Keratinocyte (primary cell): Measurements from ENCODE around the gene EIF2A. TPM values are rescaled to one million over a fixed set of nuclear protein-coding genes. Genes with fewer than 3 reads are reported as not detected.
"Not testable (repeated sequence)": the region's sequence is repeated elsewhere in the genome, so short reads cannot be mapped to it uniquely, and the experiment has no call there.

ENCODE experiments used
- DNase-seq: peaks from one replicate; pipeline ENCODE4 v3.0.0-alpha.2; 2011; ENCODE audit warnings: low read depth, missing footprints, low spot score
- FAIRE-seq: peaks from 2 replicates; lab custom pipeline; 2011; peaks lifted over from hg19 to GRCh38; lab: Jason Lieb, UNC
- H2AFZ ChIP-seq: 2 replicates; pipeline ENCODE4 v1.6.0; 2012; ENCODE audit warnings: low read length, control low read depth, inconsistent platforms; ENCODE audit not compliant: control insufficient read depth
- H3K27ac ChIP-seq: 2 replicates; pipeline ENCODE4 v1.5.1; 2011; ENCODE audit warnings: low read length; ENCODE audit not compliant: control insufficient read depth, insufficient read depth
- H3K27me3 ChIP-seq: 3 replicates; pipeline ENCODE4 v1.6.0; 2011; ENCODE audit warnings: low read length; ENCODE audit not compliant: control insufficient read depth, insufficient read depth; ENCODE audit errors: extremely low read depth
- H3K36me3 ChIP-seq, 2 experiments: 2 replicates in 1 of 2; 3 replicates in 1 of 2; pipeline ENCODE4 v1.5.1; 2011; ENCODE audit warnings: low read length in 2 of 2, mild to moderate bottlenecking in 1 of 2; ENCODE audit not compliant: control insufficient read depth in 2 of 2, insufficient read depth in 2 of 2; ENCODE audit errors: extremely low read depth in 1 of 2
- H3K4me1 ChIP-seq: 3 replicates; pipeline ENCODE4 v1.5.1; 2011; ENCODE audit warnings: low read length; ENCODE audit not compliant: control insufficient read depth, insufficient read depth; ENCODE audit errors: extremely low read depth
- H3K4me2 ChIP-seq: 3 replicates; pipeline ENCODE4 v1.6.0; 2011; ENCODE audit warnings: low read depth, low read length; ENCODE audit not compliant: control insufficient read depth, insufficient read depth; ENCODE audit errors: extremely low read depth
- H3K4me3 ChIP-seq, 3 experiments: fragments of 200-600 bp in 1 of 3; sonication (generic) in 1 of 3; 2 replicates in 2 of 3; 3 replicates in 1 of 3; pipeline ENCODE4 v1.5.1; 2011 to 2016; ENCODE audit warnings: low read length in 3 of 3, mild to moderate bottlenecking in 3 of 3, control low read depth in 2 of 3, inconsistent platforms in 1 of 3, low read depth in 1 of 3, mixed read lengths in 1 of 3, mixed run types in 1 of 3, moderate library complexity in 1 of 3; ENCODE audit not compliant: control insufficient read depth in 2 of 3, insufficient read depth in 2 of 3; ENCODE audit errors: extremely low read depth in 1 of 3
- H3K79me2 ChIP-seq: 2 replicates; pipeline ENCODE4 v1.6.0; 2012; ENCODE audit warnings: low read length; ENCODE audit not compliant: control insufficient read depth, insufficient read depth
- H3K9ac ChIP-seq: 3 replicates; pipeline ENCODE4 v1.6.0; 2011; ENCODE audit warnings: low read length; ENCODE audit not compliant: control insufficient read depth, insufficient read depth; ENCODE audit errors: extremely low read depth
- H3K9me1 ChIP-seq: 3 replicates; pipeline ENCODE4 v1.6.0; 2011; ENCODE audit warnings: low read length; ENCODE audit not compliant: control insufficient read depth, insufficient read depth; ENCODE audit errors: extremely low read depth
- H3K9me3 ChIP-seq: 2 replicates; pipeline ENCODE4 v1.5.1; 2012; ENCODE audit warnings: low read depth, low read length; ENCODE audit not compliant: control insufficient read depth
- H4K20me1 ChIP-seq: 3 replicates; pipeline ENCODE4 v1.6.0; 2011; ENCODE audit warnings: low read length; ENCODE audit not compliant: control insufficient read depth, insufficient read depth; ENCODE audit errors: extremely low read depth
- CTCF ChIP-seq, 3 experiments: IDR thresholded peaks in 1 of 3; conservative IDR thresholded peaks in 1 of 3; optimal IDR thresholded peaks in 1 of 3; 2 replicates in 2 of 3; 3 replicates in 1 of 3; pipeline versions ENCODE3 to v1.5.1; 2011; ENCODE audit warnings: low read length in 3 of 3, mild to moderate bottlenecking in 3 of 3, moderate library complexity in 2 of 3, control low read depth in 1 of 3, inconsistent platforms in 1 of 3; ENCODE audit not compliant: insufficient read depth in 2 of 3; ENCODE audit errors: extremely low read depth in 1 of 3
- EZH2 ChIP-seq: IDR thresholded peaks from one replicate; pipeline ENCODE4 v1.6.1; 2012; ENCODE audit warnings: inconsistent platforms, mild to moderate bottlenecking, low read length, moderate library complexity
- dilution Hi-C: fragments of 300-500 bp; cut with MboI; formaldehyde crosslinking; loops from one replicate; pipeline ENCODE4 v1.7.0; 2020; ENCODE audit warnings: low sequenced_read_pairs; ENCODE audit not compliant: extremely low pct_ligation_motif_present
- polyA plus RNA-seq, 5 experiments: library from polyadenylated mRNA; depleted of rRNA in 3 of 5; stranded (reverse) in 3 of 5; stranded (forward) in 1 of 5; unstranded in 1 of 5; fragments of >200 nt; gene quantifications; 1 replicate in 1 of 5; 2 replicates in 3 of 5; 3 replicates in 1 of 5; pipeline versions ENCODE4 v1.2.1 to v1.2.3, GENCODE V29; 2011 to 2012; ENCODE audit warnings: missing spikeins in 2 of 5, low read depth in 1 of 5, low replicate concordance in 1 of 5

EIF2A gene
- polyA plus RNA-seq, 1 donor (not counting 4 experiments of a cell fraction or from before 2014, with no cell fraction given), result 104 TPM

DNA sequence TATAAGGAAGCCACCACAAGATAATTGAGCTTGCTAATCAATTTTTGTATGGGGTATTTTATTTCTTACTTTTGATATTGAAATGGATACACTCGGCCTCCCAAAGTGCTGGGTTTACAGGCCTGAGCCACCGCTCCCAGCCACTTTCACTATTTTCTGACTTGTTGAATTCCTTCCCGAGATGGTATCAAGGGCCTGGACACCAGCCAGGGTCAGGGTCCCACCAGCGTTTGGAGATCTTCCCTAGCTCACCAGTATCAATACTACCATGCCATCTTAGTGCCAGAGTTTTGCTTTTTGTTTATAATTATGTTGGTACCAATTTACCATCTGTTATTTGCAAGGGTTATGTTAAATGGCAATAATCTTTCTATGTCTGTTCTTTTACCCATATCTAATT lies 51.1 kb downstream of the EIF2A start:
- Histone ChIP-seq H3K4me2 (no peak overlapping the region), H3K27me3 (no peaks in the 10 kb centered on the region), H3K9me3 (no peaks in the 10 kb centered on the region), H3K4me3 (no peak overlapping the region), H3K27ac (peak overlapping the region; percentile 7), H4K20me1 (no peaks in the 10 kb centered on the region), H3K9ac (no peak overlapping the region), H3K79me2 (peaks cover 72% of the 10 kb centered on the region), H3K9me1 (no peaks in the 10 kb centered on the region), H3K4me1 (peaks cover 39% of the 10 kb centered on the region), H3K36me3 (peaks cover 0 to 4% of the 10 kb centered on the region in 2 experiments), H2AFZ (no peak overlapping the region)
- FAIRE-seq (no peak), DNase-seq (no peak)
- dilution Hi-C loops, result no loop called here
- TF ChIP-seq CTCF (optimal IDR thresholded peaks at IDR 0.05 in 1 of 3, IDR thresholded peaks at IDR 0.05 in 1 of 3, conservative IDR thresholded peaks at IDR 0.05 in 1 of 3; ENCODE audit: extremely low read depth in 1 of 3, insufficient read depth in 2 of 3, low read length in 3 of 3) (no peak), EZH2 (no peak)

GRCh38 chr3:150599611-150600297 lies 53.2 kb downstream of the EIF2A start:
- Histone ChIP-seq H3K9me3 (no peaks in the 10 kb centered on the region), H3K79me2 (peaks cover 69% of the 10 kb centered on the region), H3K9me1 (no peaks in the 10 kb centered on the region), H3K4me2 (peak overlapping the region; percentile 90), H3K4me1 (peaks cover 39% of the 10 kb centered on the region), H3K36me3 (no peaks in the 10 kb centered on the region), H3K27ac (peak overlapping the region; percentile 95), H4K20me1 (no peaks in the 10 kb centered on the region), H3K27me3 (no peaks in the 10 kb centered on the region), H3K4me3 (peak overlapping the region; percentile 3 to 62 (median 52)), H3K9ac (peak overlapping the region; percentile 65), H2AFZ (no peak overlapping the region)
- FAIRE-seq (peak; percentile 76), DNase-seq (peak; percentile 80)
- TF ChIP-seq EZH2, result no peak
- no peak for TF ChIP-seq CTCF (optimal IDR thresholded peaks at IDR 0.05 in 1 of 3, IDR thresholded peaks at IDR 0.05 in 1 of 3, conservative IDR thresholded peaks at IDR 0.05 in 1 of 3; ENCODE audit: extremely low read depth in 1 of 3, insufficient read depth in 2 of 3, low read length in 3 of 3)
- dilution Hi-C loops, result no loop called here

DNA sequence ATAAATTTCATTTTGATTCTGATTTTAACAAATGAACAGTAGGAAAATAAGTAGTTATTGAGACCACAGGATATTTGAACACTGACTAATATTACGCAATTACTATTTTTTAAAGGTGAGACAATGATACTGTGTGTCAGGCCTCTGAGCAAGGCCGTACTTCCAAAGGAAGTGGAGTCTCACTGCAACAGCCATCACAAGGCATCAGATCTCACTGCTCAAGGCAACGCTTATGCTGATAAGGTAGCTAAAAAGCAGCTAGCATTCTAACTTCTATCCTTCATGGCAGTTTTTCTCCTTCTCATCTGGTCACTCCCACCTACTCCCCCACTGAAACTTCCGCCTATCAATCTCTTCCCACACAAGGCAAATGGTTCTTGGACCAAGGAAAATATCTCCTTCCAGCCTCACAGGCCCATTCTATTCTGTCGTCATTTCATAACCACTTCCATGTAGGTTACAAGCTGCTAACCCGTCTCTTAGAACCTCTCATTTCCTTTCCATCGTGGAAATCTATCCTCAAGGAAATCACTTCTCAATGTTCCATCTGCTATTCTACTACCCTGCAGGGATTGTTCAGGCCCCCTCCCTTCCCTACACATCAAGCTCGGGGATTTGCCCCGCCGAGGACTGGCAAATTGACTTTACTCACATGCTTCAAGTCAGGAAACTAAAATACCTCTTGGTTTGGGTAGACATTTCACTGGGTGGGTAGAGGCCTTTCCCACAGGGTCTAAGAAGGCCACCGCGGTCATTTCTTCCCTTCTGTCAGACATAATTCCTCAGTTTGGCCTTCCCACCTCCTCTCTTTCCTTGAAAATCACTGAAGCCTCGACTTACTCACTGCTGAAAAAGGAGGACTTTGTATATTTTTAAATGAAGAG lies 54.3 kb downstream of the EIF2A start:
- Histone ChIP-seq H3K27ac (peak overlapping the region; percentile 95), H3K4me2 (peak overlapping the region; percentile 90), H3K4me1 (peaks cover 43% of the 10 kb centered on the region), H3K79me2 (peaks cover 74% of the 10 kb centered on the region), H3K4me3 (peak overlapping the region; percentile 4 to 52 (median 17)), H3K9ac (peak overlapping the region; percentile 65)
- FAIRE-seq, H2AFZ ChIP-seq, dilution Hi-C loops, H3K36me3 ChIP-seq, H3K9me1 ChIP-seq, H3K9me3 ChIP-seq, H3K27me3 ChIP-seq, H4K20me1 ChIP-seq: not testable (repeated sequence)
- peak; percentile 61 for DNase-seq
